GM12878 (cell line): ENCODE results near the gene ATG13.

Source experiments
- CBX3 ChIP-seq: fragments of 200-600 bp; sonication (generic); IDR thresholded peaks from 2 replicates; pipeline ENCODE4 v1.6.1; 2016; ENCODE audit warnings: low read depth, borderline replicate concordance
- EGR1 ChIP-seq, 2 experiments: IDR thresholded peaks; 1 replicate in 1 of 2; 2 replicates in 1 of 2; pipeline ENCODE4 v1.6.1; 2011 to 2012; ENCODE audit warnings: low read depth in 2 of 2, low read length in 2 of 2, borderline replicate concordance in 1 of 2, mild to moderate bottlenecking in 1 of 2, moderate library complexity in 1 of 2
- EP300 ChIP-seq, 2 experiments: fragments of 150-350 bp in 1 of 2; IDR thresholded peaks; 2 replicates each; pipeline ENCODE4 v1.6.1; 2011 to 2012; ENCODE audit warnings: low read depth in 2 of 2, low read length in 2 of 2, borderline replicate concordance in 1 of 2, improper control_type of control experiment in 1 of 2, inconsistent platforms in 1 of 2; ENCODE audit not compliant: control insufficient read depth in 1 of 2
- MAX ChIP-seq: IDR thresholded peaks from 2 replicates; pipeline ENCODE4 v1.6.1; 2012; ENCODE audit warnings: low read depth, low read length, improper control_type of control experiment
- NFYB ChIP-seq: IDR thresholded peaks from 2 replicates; pipeline ENCODE4 v1.6.1; 2011; ENCODE audit warnings: low read depth, mild to moderate bottlenecking, low read length, improper control_type of control experiment, moderate library complexity; ENCODE audit not compliant: insufficient read depth
- NR2F1 ChIP-seq: fragments of 450-650 bp; conservative IDR thresholded peaks from 2 replicates; pipeline ENCODE4 v1.6.1; 2017; ENCODE audit warnings: mild to moderate bottlenecking
- RAD21 ChIP-seq: IDR thresholded peaks from 2 replicates; pipeline ENCODE4 v1.6.1; 2011; ENCODE audit warnings: mild to moderate bottlenecking, low read depth, low read length, moderate library complexity; ENCODE audit not compliant: insufficient read depth
- RELA ChIP-seq: fragments of 450-650 bp; IDR thresholded peaks from 2 replicates; pipeline ENCODE4 v1.8.0; 2014; ENCODE audit warnings: borderline replicate concordance; ENCODE audit not compliant: partially characterized antibody
- SMAD5 ChIP-seq: IDR thresholded peaks from 2 replicates; pipeline ENCODE4 v1.6.1; 2016; ENCODE audit warnings: antibody characterized with exemption, low read depth
- SP1 ChIP-seq: IDR thresholded peaks from one replicate; pipeline ENCODE4 v1.6.1; 2011; ENCODE audit warnings: low read depth, low read length
- SREBF1 ChIP-seq: IDR thresholded peaks from 2 replicates; pipeline ENCODE4 v1.6.1; 2012; ENCODE audit warnings: mild to moderate bottlenecking, low read length
- ZBTB40 ChIP-seq: fragments of 450-650 bp; IDR thresholded peaks from 2 replicates; pipeline ENCODE4 v1.6.1; 2016; ENCODE audit warnings: mild to moderate bottlenecking, moderate library complexity, borderline replicate concordance
- TF ChIP-seq, protein P1 (sequence below), 3 experiments: IDR thresholded peaks in 2 of 3; conservative IDR thresholded peaks in 1 of 3; 2 replicates each; pipeline ENCODE4 v1.5.1; 2011; ENCODE audit warnings: low read depth in 3 of 3, low read length in 3 of 3, mild to moderate bottlenecking in 3 of 3, control low read depth in 2 of 3, moderate library complexity in 2 of 3, inconsistent platforms in 1 of 3, mixed read lengths in 1 of 3; ENCODE audit not compliant: control insufficient read depth in 2 of 3, insufficient read depth in 1 of 3; ENCODE audit errors: extremely low read depth in 1 of 3

DNA sequence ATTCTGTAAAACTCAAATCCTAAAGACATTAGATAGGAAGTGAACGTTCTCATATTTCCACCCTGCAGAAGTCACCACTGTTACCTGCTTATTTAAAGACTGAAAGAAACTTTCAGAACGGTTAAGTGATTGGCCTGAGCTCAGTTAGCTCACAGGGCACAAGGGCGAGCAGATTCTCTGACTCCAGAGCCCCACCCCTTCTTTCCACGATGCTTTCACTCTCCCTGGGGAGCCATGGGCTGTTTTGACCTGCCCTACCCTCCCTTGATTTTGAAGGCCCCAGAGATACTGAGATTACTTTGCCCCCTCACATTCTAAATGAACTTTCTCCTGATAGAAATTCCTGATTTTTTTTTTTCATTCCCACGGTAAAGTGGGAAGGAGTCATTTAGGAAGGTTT, 49.2 kb downstream of the ATG13 start:
- TF ChIP-seq RAD21 (no peak), EP300 (IDR thresholded peaks at IDR 0.05; ENCODE audit: borderline replicate concordance in 1 of 2, control insufficient read depth in 1 of 2, low read depth in 2 of 2, low read length in 2 of 2) (no peak), SMAD5 (no peak), NR2F1 (no peak), SREBF1 (no peak), RELA (no peak), ZBTB40 (no peak), EGR1 (IDR thresholded peaks at IDR 0.05; ENCODE audit: borderline replicate concordance in 1 of 2, low read depth in 2 of 2, low read length in 2 of 2) (no peak), SP1 (no peak), NFYB (no peak), CBX3 (no peak), MAX (no peak)
- TF ChIP-seq, protein P1, sequence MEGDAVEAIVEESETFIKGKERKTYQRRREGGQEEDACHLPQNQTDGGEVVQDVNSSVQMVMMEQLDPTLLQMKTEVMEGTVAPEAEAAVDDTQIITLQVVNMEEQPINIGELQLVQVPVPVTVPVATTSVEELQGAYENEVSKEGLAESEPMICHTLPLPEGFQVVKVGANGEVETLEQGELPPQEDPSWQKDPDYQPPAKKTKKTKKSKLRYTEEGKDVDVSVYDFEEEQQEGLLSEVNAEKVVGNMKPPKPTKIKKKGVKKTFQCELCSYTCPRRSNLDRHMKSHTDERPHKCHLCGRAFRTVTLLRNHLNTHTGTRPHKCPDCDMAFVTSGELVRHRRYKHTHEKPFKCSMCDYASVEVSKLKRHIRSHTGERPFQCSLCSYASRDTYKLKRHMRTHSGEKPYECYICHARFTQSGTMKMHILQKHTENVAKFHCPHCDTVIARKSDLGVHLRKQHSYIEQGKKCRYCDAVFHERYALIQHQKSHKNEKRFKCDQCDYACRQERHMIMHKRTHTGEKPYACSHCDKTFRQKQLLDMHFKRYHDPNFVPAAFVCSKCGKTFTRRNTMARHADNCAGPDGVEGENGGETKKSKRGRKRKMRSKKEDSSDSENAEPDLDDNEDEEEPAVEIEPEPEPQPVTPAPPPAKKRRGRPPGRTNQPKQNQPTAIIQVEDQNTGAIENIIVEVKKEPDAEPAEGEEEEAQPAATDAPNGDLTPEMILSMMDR (IDR thresholded peaks at IDR 0.05 in 2 of 3, conservative IDR thresholded peaks at IDR 0.05 in 1 of 3; ENCODE audit: control insufficient read depth in 2 of 3, extremely low read depth in 1 of 3, insufficient read depth in 1 of 3, low read depth in 3 of 3, low read length in 3 of 3) = no peak
